Astrocyte (in vitro differentiated cells and primary cell): ENCODE results near the gene DNAH6.

Source experiments
- EZH2 ChIP-seq: IDR thresholded peaks from 2 replicates; pipeline ENCODE4 v1.6.1; 2012; ENCODE audit warnings: mild to moderate bottlenecking, low read length, inconsistent platforms; ENCODE audit not compliant: insufficient read depth
- TF ChIP-seq, protein P1 (sequence below): IDR thresholded peaks from 2 replicates; pipeline ENCODE4 v1.5.1; 2011; ENCODE audit warnings: low read depth, mild to moderate bottlenecking, inconsistent platforms, low read length, moderate library complexity; ENCODE audit not compliant: insufficient read depth

DNA sequence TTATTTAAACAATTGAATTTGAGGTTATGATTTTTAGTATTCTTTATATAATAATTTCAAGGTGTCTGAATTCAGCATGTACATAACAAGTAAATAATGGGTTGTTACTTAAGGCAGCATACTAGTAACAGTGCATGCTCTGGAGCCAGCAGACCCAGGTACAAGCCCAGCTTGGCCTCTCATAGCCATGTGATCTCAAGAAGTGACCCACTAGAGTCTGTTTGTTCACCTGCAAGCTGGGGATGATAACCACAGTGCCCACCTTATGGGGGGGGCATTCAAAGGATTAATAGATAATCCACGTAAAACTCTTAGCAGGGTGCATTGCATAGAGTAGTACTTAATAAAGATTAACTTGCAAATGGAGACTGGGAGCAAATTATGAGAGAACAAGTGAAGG lies 201.0 kb downstream of the DNAH6 start:
- TF ChIP-seq, protein P1, sequence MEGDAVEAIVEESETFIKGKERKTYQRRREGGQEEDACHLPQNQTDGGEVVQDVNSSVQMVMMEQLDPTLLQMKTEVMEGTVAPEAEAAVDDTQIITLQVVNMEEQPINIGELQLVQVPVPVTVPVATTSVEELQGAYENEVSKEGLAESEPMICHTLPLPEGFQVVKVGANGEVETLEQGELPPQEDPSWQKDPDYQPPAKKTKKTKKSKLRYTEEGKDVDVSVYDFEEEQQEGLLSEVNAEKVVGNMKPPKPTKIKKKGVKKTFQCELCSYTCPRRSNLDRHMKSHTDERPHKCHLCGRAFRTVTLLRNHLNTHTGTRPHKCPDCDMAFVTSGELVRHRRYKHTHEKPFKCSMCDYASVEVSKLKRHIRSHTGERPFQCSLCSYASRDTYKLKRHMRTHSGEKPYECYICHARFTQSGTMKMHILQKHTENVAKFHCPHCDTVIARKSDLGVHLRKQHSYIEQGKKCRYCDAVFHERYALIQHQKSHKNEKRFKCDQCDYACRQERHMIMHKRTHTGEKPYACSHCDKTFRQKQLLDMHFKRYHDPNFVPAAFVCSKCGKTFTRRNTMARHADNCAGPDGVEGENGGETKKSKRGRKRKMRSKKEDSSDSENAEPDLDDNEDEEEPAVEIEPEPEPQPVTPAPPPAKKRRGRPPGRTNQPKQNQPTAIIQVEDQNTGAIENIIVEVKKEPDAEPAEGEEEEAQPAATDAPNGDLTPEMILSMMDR = no peak
- no peak for TF ChIP-seq EZH2
